Mammary epithelial cell (primary cell): Measurements from ENCODE around the gene GPR180.

Experiments
- EZH2 ChIP-seq: IDR thresholded peaks from 2 replicates; pipeline ENCODE4 v1.6.1; 2012; ENCODE audit warnings: low read length, inconsistent platforms, borderline replicate concordance
- TF ChIP-seq, protein P1 (sequence below), 2 donors: IDR thresholded peaks in 1 of 2; conservative IDR thresholded peaks in 1 of 2; 2 replicates each; pipeline ENCODE4 v1.5.1; 2011 to 2012; ENCODE audit warnings: inconsistent platforms in 2 of 2, low read length in 2 of 2, mild to moderate bottlenecking in 2 of 2, control low read depth in 1 of 2, low read depth in 1 of 2; ENCODE audit not compliant: insufficient read depth in 1 of 2; ENCODE audit errors: extremely low read depth in 1 of 2

GRCh38 chr13:94585543-94586101 is 16.0 kb upstream of the GPR180 start:
- TF ChIP-seq, protein P1, sequence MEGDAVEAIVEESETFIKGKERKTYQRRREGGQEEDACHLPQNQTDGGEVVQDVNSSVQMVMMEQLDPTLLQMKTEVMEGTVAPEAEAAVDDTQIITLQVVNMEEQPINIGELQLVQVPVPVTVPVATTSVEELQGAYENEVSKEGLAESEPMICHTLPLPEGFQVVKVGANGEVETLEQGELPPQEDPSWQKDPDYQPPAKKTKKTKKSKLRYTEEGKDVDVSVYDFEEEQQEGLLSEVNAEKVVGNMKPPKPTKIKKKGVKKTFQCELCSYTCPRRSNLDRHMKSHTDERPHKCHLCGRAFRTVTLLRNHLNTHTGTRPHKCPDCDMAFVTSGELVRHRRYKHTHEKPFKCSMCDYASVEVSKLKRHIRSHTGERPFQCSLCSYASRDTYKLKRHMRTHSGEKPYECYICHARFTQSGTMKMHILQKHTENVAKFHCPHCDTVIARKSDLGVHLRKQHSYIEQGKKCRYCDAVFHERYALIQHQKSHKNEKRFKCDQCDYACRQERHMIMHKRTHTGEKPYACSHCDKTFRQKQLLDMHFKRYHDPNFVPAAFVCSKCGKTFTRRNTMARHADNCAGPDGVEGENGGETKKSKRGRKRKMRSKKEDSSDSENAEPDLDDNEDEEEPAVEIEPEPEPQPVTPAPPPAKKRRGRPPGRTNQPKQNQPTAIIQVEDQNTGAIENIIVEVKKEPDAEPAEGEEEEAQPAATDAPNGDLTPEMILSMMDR (conservative IDR thresholded peaks at IDR 0.05 in 1 of 2, IDR thresholded peaks at IDR 0.05 in 1 of 2; ENCODE audit: extremely low read depth in 1 of 2, insufficient read depth in 1 of 2, low read depth in 1 of 2, low read length in 2 of 2): no peak
- no peak for TF ChIP-seq EZH2
